Esophagus muscularis mucosa (tissue), 4 donors: ENCODE measurements around the gene CYREN. TPM values are rescaled to one million over a fixed set of nuclear protein-coding genes. Genes with fewer than 3 reads are reported as not detected.
A peak's percentile ranks its signal among the peaks of the same experiment; 100 is the strongest.
"Not testable (repeated sequence)": the region's sequence is repeated elsewhere in the genome, so short reads cannot be mapped to it uniquely, and the experiment has no call there.

ENCODE experiments used
- DNase-seq: peaks from one replicate; pipeline ENCODE4 v3.0.0-alpha.2; 2017; ENCODE audit errors: extremely low spot score
- H3K27ac ChIP-seq, 4 donors: fragments of 200-600 bp; sonication (generic); replicated peaks in 1 of 4; 1 replicate in 3 of 4; 2 replicates in 1 of 4; pipeline ENCODE4 v1.5.1; 2016 to 2019; ENCODE audit warnings: mild to moderate bottlenecking in 1 of 4
- H3K27me3 ChIP-seq, 4 donors: fragments of 200-600 bp; sonication (generic); one replicate each; pipeline versions ENCODE4 v1.5.1 to v1.6.0; 2016 to 2019
- H3K36me3 ChIP-seq, 4 donors: fragments of 200-600 bp; sonication (generic); one replicate each; pipeline ENCODE4 v1.5.1; 2016 to 2019
- H3K4me1 ChIP-seq, 4 donors: fragments of 200-600 bp; sonication (generic); one replicate each; pipeline ENCODE4 v1.5.1; 2016 to 2019
- H3K4me3 ChIP-seq, 4 donors: fragments of 200-600 bp; sonication (generic); 1 replicate in 2 of 4; 2 replicates in 2 of 4; pipeline ENCODE4 v1.5.1; 2016 to 2019; ENCODE audit warnings: mild to moderate bottlenecking in 4 of 4, moderate library complexity in 1 of 4
- H3K9me3 ChIP-seq, 4 donors: fragments of 200-600 bp; sonication (generic); 1 replicate in 3 of 4; 2 replicates in 1 of 4; pipeline ENCODE4 v1.5.1; 2016 to 2019
- CTCF ChIP-seq, 3 experiments: fragments of 200-600 bp in 2 of 3; fragments of 450-650 bp in 1 of 3; sonication (generic) in 2 of 3; IDR thresholded peaks; one replicate each; pipeline ENCODE4 v1.5.1; 2017 to 2019; ENCODE audit warnings: antibody characterized with exemption in 3 of 3, mild to moderate bottlenecking in 2 of 3, moderate library complexity in 1 of 3
- EP300 ChIP-seq: sonication (generic); formaldehyde crosslinking; IDR thresholded peaks from one replicate; pipeline ENCODE4 v1.6.1; 2017; ENCODE audit warnings: antibody characterized with exemption
- POLR2A ChIP-seq: fragments of 450-650 bp; IDR thresholded peaks from one replicate; pipeline ENCODE4 v1.6.1; 2017; ENCODE audit warnings: antibody characterized with exemption, moderate library complexity, mild to moderate bottlenecking, low read depth
- POLR2AphosphoS5 ChIP-seq, 2 donors: sonication (generic); formaldehyde crosslinking; IDR thresholded peaks; one replicate each; pipeline ENCODE4 v1.6.1; 2017; ENCODE audit warnings: antibody characterized with exemption in 2 of 2
- WGBS: methylation state at CpG from one replicate; pipeline ENCODE4 v1.1.5; 2018; 5-methylcytosine and 5-hydroxymethylcytosine counted together
- intact Hi-C: fragments of 100-400 bp; cut with DNase I; formaldehyde crosslinking; loops from one replicate; pipeline ENCODE4 v1.15.1; 2023
- total RNA-seq, 4 donors: library from RNA; depleted of rRNA; stranded (reverse); fragments of >200 nt; gene quantifications; one replicate each; pipeline versions ENCODE4 v1.1.0 to v1.2.1, GENCODE V29; 2016

The CYREN gene
- total RNA-seq, 4 donors from 2014 or later = 30.8 to 51.7 (median 40.2) TPM

GRCh38 chr7:135213831-135214230 is 43.3 kb upstream of the CYREN start:
- Histone ChIP-seq H3K27me3 (no peaks in the 10 kb centered on the region), H3K9me3 (no peaks in the 10 kb centered on the region), H3K27ac (no peak overlapping the region), H3K36me3 (no peaks in the 10 kb centered on the region), H3K4me1 (peaks cover 8 to 25% (median 19%) of the 10 kb centered on the region in 4 donors), H3K4me3 (no peak overlapping the region)
- TF ChIP-seq EP300 = no peak
- no peak for TF ChIP-seq CTCF (IDR thresholded peaks at IDR 0.05)
- no peak for TF ChIP-seq POLR2A
- no peak for TF ChIP-seq POLR2AphosphoS5 (IDR thresholded peaks at IDR 0.05)
- WGBS = 94% methylated on average over 2 of the region's 2 CpGs
- intact Hi-C loops = no loop called here
- no peak for DNase-seq

- intact Hi-C loops, DNase-seq, H3K27me3 ChIP-seq, H3K9me3 ChIP-seq, H3K36me3 ChIP-seq: not testable (repeated sequence)
- Histone ChIP-seq H3K4me1 (peaks cover 8 to 42% (median 35%) of the 10 kb centered on the region in 4 donors), H3K27ac (peak overlapping the region; percentile 88 to 99 (median 96)), H3K4me3 (peak overlapping the region; percentile 67 to 93 (median 86))
- WGBS = 35% methylated on average over 30 of the region's 30 CpGs
These were observed 41.6 kb upstream of the CYREN start for GRCh38 chr7:135211946-135212685.

- Histone ChIP-seq H3K36me3 (peaks cover 0 to 6% (median 0%) of the 10 kb centered on the region in 4 donors), H3K27me3 (no peaks in the 10 kb centered on the region), H3K4me1 (peaks cover 8 to 45% (median 39%) of the 10 kb centered on the region in 4 donors), H3K9me3 (no peaks in the 10 kb centered on the region), H3K4me3 (peak within 1 kb of the TSS; percentile 67 to 93 (median 86)), H3K27ac (peak within 1 kb of the TSS; percentile 88 to 99 (median 96))
- TF ChIP-seq POLR2AphosphoS5 (IDR thresholded peaks at IDR 0.05) (peak; percentile 96), CTCF (IDR thresholded peaks at IDR 0.05) (no peak), POLR2A (peak; percentile 63), EP300 (no peak)
- peak; percentile 98 for DNase-seq
- WGBS = 0% methylated on average over 13 of the region's 82 CpGs
- intact Hi-C loops = no loop called here
These were observed 40.9 kb upstream of the CYREN start, which contains the start of gene WDR91 for GRCh38 chr7:135211179-135211945. Gene WDR91, minus strand, starts transcription at chr7:135211526. Its CDS starts 24 bp downstream, at chr7:135211502.

- intact Hi-C loops = no loop called here
- Histone ChIP-seq H3K27me3 (no peaks in the 10 kb centered on the region), H3K27ac (peak overlapping the region; percentile 88 to 99 (median 96)), H3K4me3 (peak overlapping the region; percentile 67 to 93 (median 86)), H3K4me1 (peaks cover 8 to 46% (median 39%) of the 10 kb centered on the region in 4 donors), H3K36me3 (peaks cover 0 to 9% (median 3%) of the 10 kb centered on the region in 4 donors), H3K9me3 (no peaks in the 10 kb centered on the region)
- TF ChIP-seq CTCF (IDR thresholded peaks at IDR 0.05) (no peak), EP300 (no peak), POLR2AphosphoS5 (IDR thresholded peaks at IDR 0.05) (no peak), POLR2A (no peak)
- DNase-seq = no peak
- 2% methylated on average over 13 of the region's 13 CpGs for WGBS
These were observed 40.3 kb upstream of the CYREN start for GRCh38 chr7:135210888-135211178.

GRCh38 chr7:135209225-135209834 is 38.8 kb upstream of the CYREN start:
- Histone ChIP-seq H3K27me3 (no peaks in the 10 kb centered on the region), H3K36me3 (peaks cover 0 to 24% (median 16%) of the 10 kb centered on the region in 4 donors), H3K27ac (no peak overlapping the region), H3K4me1 (peaks cover 8 to 59% (median 46%) of the 10 kb centered on the region in 4 donors), H3K9me3 (no peaks in the 10 kb centered on the region), H3K4me3 (peak overlapping the region in 1 of 4 donors; percentile 86)
- DNase-seq = no peak
- 91% methylated on average over 7 of the region's 7 CpGs for WGBS
- intact Hi-C loops = no loop called here
- TF ChIP-seq CTCF (IDR thresholded peaks at IDR 0.05) (no peak), EP300 (no peak), POLR2A (no peak), POLR2AphosphoS5 (IDR thresholded peaks at IDR 0.05) (no peak)
